ENCODE results near the gene SLC17A5.

- TF ChIP-seq, protein P1, sequence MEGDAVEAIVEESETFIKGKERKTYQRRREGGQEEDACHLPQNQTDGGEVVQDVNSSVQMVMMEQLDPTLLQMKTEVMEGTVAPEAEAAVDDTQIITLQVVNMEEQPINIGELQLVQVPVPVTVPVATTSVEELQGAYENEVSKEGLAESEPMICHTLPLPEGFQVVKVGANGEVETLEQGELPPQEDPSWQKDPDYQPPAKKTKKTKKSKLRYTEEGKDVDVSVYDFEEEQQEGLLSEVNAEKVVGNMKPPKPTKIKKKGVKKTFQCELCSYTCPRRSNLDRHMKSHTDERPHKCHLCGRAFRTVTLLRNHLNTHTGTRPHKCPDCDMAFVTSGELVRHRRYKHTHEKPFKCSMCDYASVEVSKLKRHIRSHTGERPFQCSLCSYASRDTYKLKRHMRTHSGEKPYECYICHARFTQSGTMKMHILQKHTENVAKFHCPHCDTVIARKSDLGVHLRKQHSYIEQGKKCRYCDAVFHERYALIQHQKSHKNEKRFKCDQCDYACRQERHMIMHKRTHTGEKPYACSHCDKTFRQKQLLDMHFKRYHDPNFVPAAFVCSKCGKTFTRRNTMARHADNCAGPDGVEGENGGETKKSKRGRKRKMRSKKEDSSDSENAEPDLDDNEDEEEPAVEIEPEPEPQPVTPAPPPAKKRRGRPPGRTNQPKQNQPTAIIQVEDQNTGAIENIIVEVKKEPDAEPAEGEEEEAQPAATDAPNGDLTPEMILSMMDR (IDR thresholded peaks at IDR 0.05; ENCODE audit: extremely low read depth in 1 of 2, insufficient read depth in 1 of 2, low read depth in 1 of 2, low read length in 2 of 2): no peak
- TF ChIP-seq, protein P2, sequence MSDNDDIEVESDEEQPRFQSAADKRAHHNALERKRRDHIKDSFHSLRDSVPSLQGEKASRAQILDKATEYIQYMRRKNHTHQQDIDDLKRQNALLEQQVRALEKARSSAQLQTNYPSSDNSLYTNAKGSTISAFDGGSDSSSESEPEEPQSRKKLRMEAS (IDR thresholded peaks at IDR 0.05; ENCODE audit: insufficient read depth, insufficient read length): no peak
- no peak for TF ChIP-seq GATA2 (IDR thresholded peaks at IDR 0.05; ENCODE audit: insufficient read depth, insufficient read length, low read depth, low read length)
Observed at GRCh38 chr6:73639040-73639439, 14.8 kb downstream of the SLC17A5 start.
